HEK293 (cell line): ENCODE measurements around the gene GBGT1.

Experiments
- CTCF ChIA-PET: fragments of 350-600 bp; formaldehyde crosslinking; extraction: SDS; loops from one replicate; lab custom pipeline; 2021; ENCODE audit warnings: antibody characterized with exemption; lab: Yijun Ruan, JAX
- POLR2A ChIA-PET: fragments of 300-600 bp; formaldehyde crosslinking; extraction: SDS; loops from one replicate; lab custom pipeline; 2020; ENCODE audit warnings: antibody characterized with exemption, inconsistent platforms; lab: Yijun Ruan, JAX
- H3K27ac ChIP-seq: fragments of 200-500 bp; sonication (Bioruptor generic); 2 replicates; pipeline ENCODE4 v1.5.1; 2014; ENCODE audit warnings: low read depth, low read length, control low read depth, inconsistent platforms; ENCODE audit errors: extremely low read depth
- H3K36me3 ChIP-seq, 2 experiments: fragments of 200-500 bp in 1 of 2; sonication (Bioruptor generic) in 1 of 2; 1 replicate in 1 of 2; 2 replicates in 1 of 2; pipeline ENCODE4 v1.5.1; 2014 to 2017; ENCODE audit warnings: inconsistent platforms in 2 of 2, low read length in 2 of 2; ENCODE audit not compliant: control insufficient read depth in 2 of 2, insufficient read depth in 1 of 2
- H3K4me1 ChIP-seq: fragments of 200-500 bp; sonication (Bioruptor generic); 2 replicates; pipeline ENCODE4 v1.5.1; 2014; ENCODE audit warnings: mild to moderate bottlenecking, low read length, inconsistent platforms; ENCODE audit not compliant: control insufficient read depth, insufficient read depth
- H3K4me3 ChIP-seq: 2 replicates; pipeline ENCODE4 v1.5.1; 2011; ENCODE audit warnings: low read depth, mild to moderate bottlenecking, control low read depth, low read length, moderate library complexity
- H3K9me3 ChIP-seq: fragments of 200-500 bp; sonication (Bioruptor generic); 2 replicates; pipeline ENCODE4 v1.5.1; 2014; ENCODE audit warnings: low read depth, low read length, inconsistent platforms; ENCODE audit not compliant: control insufficient read depth, insufficient read depth
- EGR2 ChIP-seq: fragments of 450-650 bp; formaldehyde crosslinking; IDR thresholded peaks from 2 replicates; pipeline ENCODE4 v1.5.1; 2016; ENCODE audit warnings: low read depth, missing biosample characterization, missing genetic modification characterization
- GFI1B ChIP-seq: fragments of 450-650 bp; formaldehyde crosslinking; IDR thresholded peaks from 2 replicates; pipeline ENCODE4 v1.5.1; 2016; ENCODE audit warnings: missing biosample characterization, missing genetic modification characterization
- HIC1 ChIP-seq: fragments of 450-650 bp; formaldehyde crosslinking; IDR thresholded peaks from 2 replicates; pipeline ENCODE4 v1.5.1; 2016; ENCODE audit warnings: missing biosample characterization, missing genetic modification characterization
- INSM2 ChIP-seq: fragments of 450-650 bp; formaldehyde crosslinking; IDR thresholded peaks from 2 replicates; pipeline ENCODE4 v1.5.1; 2016; ENCODE audit warnings: missing biosample characterization, missing genetic modification characterization
- KLF9 ChIP-seq: fragments of 450-650 bp; formaldehyde crosslinking; IDR thresholded peaks from 2 replicates; pipeline ENCODE4 v1.5.1; 2016; ENCODE audit warnings: missing biosample characterization, missing genetic modification characterization, low read depth
- PRDM2 ChIP-seq: fragments of 450-650 bp; formaldehyde crosslinking; IDR thresholded peaks from 2 replicates; pipeline ENCODE4 v1.5.1; 2016; ENCODE audit warnings: missing biosample characterization, missing genetic modification characterization, borderline replicate concordance
- ZBTB48 ChIP-seq: fragments of 450-650 bp; formaldehyde crosslinking; IDR thresholded peaks from 2 replicates; pipeline ENCODE4 v1.5.1; 2016; ENCODE audit warnings: missing biosample characterization, missing genetic modification characterization
- ZFP3 ChIP-seq: fragments of 450-650 bp; formaldehyde crosslinking; IDR thresholded peaks from 2 replicates; pipeline ENCODE4 v1.5.1; 2016; ENCODE audit warnings: low read depth, missing biosample characterization, missing genetic modification characterization
- ZNF433 ChIP-seq: fragments of 450-650 bp; formaldehyde crosslinking; IDR thresholded peaks from 2 replicates; pipeline ENCODE4 v1.5.1; 2016; ENCODE audit warnings: missing biosample characterization, missing genetic modification characterization, low read depth
- ZNF580 ChIP-seq: fragments of 450-650 bp; formaldehyde crosslinking; IDR thresholded peaks from 2 replicates; pipeline ENCODE4 v1.5.1; 2016; ENCODE audit warnings: missing biosample characterization, missing genetic modification characterization
- ZNF610 ChIP-seq: fragments of 450-650 bp; formaldehyde crosslinking; IDR thresholded peaks from 2 replicates; pipeline ENCODE4 v1.5.1; 2016; ENCODE audit warnings: missing biosample characterization, missing genetic modification characterization, borderline replicate concordance
- ZNF621 ChIP-seq: fragments of 450-650 bp; formaldehyde crosslinking; IDR thresholded peaks from 2 replicates; pipeline ENCODE4 v1.5.1; 2017; ENCODE audit warnings: missing biosample characterization, missing genetic modification characterization
- ZNF629 ChIP-seq: fragments of 450-650 bp; formaldehyde crosslinking; IDR thresholded peaks from 2 replicates; pipeline ENCODE4 v1.5.1; 2017; ENCODE audit warnings: missing biosample characterization, missing genetic modification characterization
- ZXDB ChIP-seq: fragments of 450-650 bp; formaldehyde crosslinking; IDR thresholded peaks from 2 replicates; pipeline ENCODE4 v1.5.1; 2016; ENCODE audit warnings: missing biosample characterization, missing genetic modification characterization

The GBGT1 gene

GRCh38 chr9:133146746-133147411 is 16.8 kb downstream of the GBGT1 start:
- TF ChIP-seq PRDM2 (tag by site-specific recombination) (no peak), ZNF433 (0 out of 2 replicates have a peak, but pooled peaks have one; percentile 2)
- Histone ChIP-seq H3K4me3 (no peak overlapping the region), H3K4me1 (peaks cover 3% of the 10 kb centered on the region; the same call in 1 of the 2 replicates), H3K27ac (no peak overlapping the region), H3K9me3 (no peaks in the 10 kb centered on the region), H3K36me3 (no peaks in the 10 kb centered on the region)
- ChIA-PET POLR2A (interaction anchor here (0.6 to 2.1 kb wide), 3 partner anchors 11 to 116 kb away, joined by 3 to 11 read pairs (median 4); partner anchors contain the start of gene GTF3C5), CTCF (interaction anchor here (0.6 to 7.8 kb wide), 43 partner anchors 10 to 1669 kb away, joined by 3 to 342 read pairs (median 5); partner anchors contain the start of gene GTF3C5)

GRCh38 chr9:133144904-133145851 is 18.5 kb downstream of the GBGT1 start:
- ChIA-PET POLR2A (interaction anchor here (0.5 to 2.2 kb wide), 10 partner anchors 13 to 123 kb away, joined by 3 to 26 read pairs (median 4); partner anchors contain the start of genes GTF3C5 and RALGDS), CTCF (interaction anchor here (0.7 to 7.8 kb wide), 40 partner anchors 11 to 476 kb away, joined by 3 to 342 read pairs (median 6); partner anchors contain the start of genes DDX31, GBGT1 and GTF3C5)
- no peak overlapping the region for H3K27ac ChIP-seq
- H3K36me3 ChIP-seq = no peaks in the 10 kb centered on the region
- H3K4me3 ChIP-seq = no peak overlapping the region
- H3K9me3 ChIP-seq = no peaks in the 10 kb centered on the region
- peaks cover 3% of the 10 kb centered on the region; the same call in 1 of the 2 replicates for H3K4me1 ChIP-seq
- TF ChIP-seq ZFP3 = no peak
- TF ChIP-seq ZNF629 (tag by site-specific recombination) = 0 out of 2 replicates have a peak, but pooled peaks have one; percentile 9

- Histone ChIP-seq H3K4me1 (peaks cover 3% of the 10 kb centered on the region; the same call in 1 of the 2 replicates), H3K36me3 (no peaks in the 10 kb centered on the region), H3K4me3 (peak overlapping the region; percentile 23), H3K27ac (no peak overlapping the region; the same call in 1 of the 2 replicates), H3K9me3 (no peaks in the 10 kb centered on the region)
- CTCF ChIA-PET = interaction anchor here (0.6 to 7.8 kb wide), 53 partner anchors 10 to 808 kb away, joined by 3 to 342 read pairs (median 5); partner anchors contain the start of genes GBGT1 and GTF3C5
- POLR2A ChIA-PET = interaction anchor here (0.5 to 2.2 kb wide), 11 partner anchors 11 to 122 kb away, joined by 3 to 26 read pairs (median 4); partner anchors contain the start of genes GTF3C5 and RALGDS
- TF ChIP-seq GFI1B (tag by site-specific recombination) (no peak), KLF9 (peak; percentile 93), ZNF610 (peak; percentile 55; the same call in 1 of the 2 replicates), EGR2 (tag by site-specific recombination) (peak; percentile 90), ZBTB48 (tag by site-specific recombination) (peak; percentile 74), ZNF621 (tag by site-specific recombination) (no peak), INSM2 (tag by site-specific recombination) (peak; percentile 15; the same call in 1 of the 2 replicates), ZXDB (tag by site-specific recombination) (peak; percentile 78; the same call in 1 of the 2 replicates), ZNF580 (tag by site-specific recombination) (no peak), HIC1 (tag by site-specific recombination) (peak; percentile 71; the same call in 1 of the 2 replicates), ZNF629 (tag by site-specific recombination) (peak; percentile 84)
These were observed 19.4 kb downstream of the GBGT1 start for GRCh38 chr9:133144142-133144903.
